Measurements from ENCODE around the gene GJA3. TPM values are rescaled to one million over a fixed set of nuclear protein-coding genes. Genes with fewer than 3 reads are reported as not detected.

GJA3 gene
- total and polyA plus RNA-seq, 2 of the 8 experiments (the other 6 are each of a cell fraction or from before 2014, with no cell fraction given) = 0.12 to 0.60 TPM

- no peak overlapping the region for H2BK12ac ChIP-seq (ENCODE audit: low read depth, low read length)
- H3K36me3 ChIP-seq (ENCODE audit: control insufficient read depth in 2 of 4, insufficient read depth in 4 of 4, low read length in 3 of 4) = no peaks in the 10 kb centered on the region
- H3K56ac ChIP-seq (replicated peaks; ENCODE audit: insufficient read length, low read depth, low read length) = no peak overlapping the region
- DNase-seq (ENCODE audit: low read depth in 1 of 2, low spot score in 2 of 2) (no peak), FAIRE-seq (no peak)
- H2BK120ac ChIP-seq (replicated peaks; ENCODE audit: low read depth, low read length) = no peak overlapping the region
- H3K4me2 ChIP-seq (ENCODE audit: insufficient read depth in 1 of 2, low read depth in 2 of 2, low read length in 2 of 2) = no peak overlapping the region
- H2BK5ac ChIP-seq (ENCODE audit: low read depth, low read length) = no peak overlapping the region
- H2BK15ac ChIP-seq (ENCODE audit: low read length) = no peak overlapping the region
- H3K18ac ChIP-seq (ENCODE audit: extremely low read depth, low read length) = no peak overlapping the region
- H2AK5ac ChIP-seq (ENCODE audit: low read depth, low read length) = no peak overlapping the region
- no peak overlapping the region; the same call in 1 of the 2 replicates for H4K8ac ChIP-seq (ENCODE audit: extremely low read depth, insufficient read depth, low read length)
- no peak overlapping the region for H2BK20ac ChIP-seq (ENCODE audit: low read length)
- no peak overlapping the region for H3K9ac ChIP-seq (replicated peaks in 1 of 4; ENCODE audit: extremely low read depth in 1 of 4, low read depth in 3 of 4, low read length in 3 of 4)
- peak overlapping the region; percentile 66; the same call in 1 of the 2 replicates for H2AFZ ChIP-seq (ENCODE audit: low read length)
- H3K4ac ChIP-seq (replicated peaks; ENCODE audit: insufficient read length, low read depth, low read length) = no peak overlapping the region
- peaks cover 0 to 7% (median 2%) of the 10 kb centered on the region in 4 experiments; a peak in 5 of 7 replicates for H3K27me3 ChIP-seq (replicated peaks in 1 of 4; ENCODE audit: control insufficient read depth in 3 of 4, extremely low read depth in 1 of 4, insufficient read depth in 3 of 4, low read length in 3 of 4)
- CTCF ChIA-PET (ENCODE audit: partially characterized antibody) = interaction anchor here (0.8 to 3.1 kb wide), 4 partner anchors 11 to 55 kb away, joined by 3 to 12 read pairs (median 4); no protein-coding TSS in a partner anchor
- H3K4me3 ChIP-seq (ENCODE audit: extremely low read depth in 1 of 4, insufficient read depth in 2 of 4, low read depth in 3 of 4, low read length in 4 of 4) = no peak overlapping the region
- H3K4me1 ChIP-seq (replicated peaks in 1 of 4; ENCODE audit: control insufficient read depth in 3 of 4, insufficient read depth in 4 of 4, low read length in 3 of 4) = no peaks in the 10 kb centered on the region; a peak in 1 of 7 replicates
- no peak overlapping the region for H3K14ac ChIP-seq (ENCODE audit: insufficient read length)
- H3K23me2 ChIP-seq (ENCODE audit: low read depth, low read length) = no peaks in the 10 kb centered on the region
- no peaks in the 10 kb centered on the region for H4K20me1 ChIP-seq (replicated peaks in 1 of 2; ENCODE audit: control insufficient read depth in 1 of 2, insufficient read depth in 2 of 2, low read length in 2 of 2)
- H3K9me3 ChIP-seq (ENCODE audit: insufficient read depth in 2 of 2, low read depth in 1 of 2, low read length in 1 of 2) = no peaks in the 10 kb centered on the region
- no peak overlapping the region for H4K5ac ChIP-seq (ENCODE audit: insufficient read length, low read depth, low read length)
- 79% methylated on average over 14 of the region's 14 CpGs; no CpG with 5 or more reads in 1 of the 2 experiments for WGBS, 2 experiments (ENCODE audit: extremely low coverage in 1 of 2, insufficient coverage in 1 of 2, insufficient read length in 1 of 2, insufficient replicate concordance in 2 of 2, low coverage in 1 of 2, low lambda C conversion rate in 2 of 2, missing lambda C conversion rate in 1 of 2)
- no peak overlapping the region for H4K91ac ChIP-seq (replicated peaks; ENCODE audit: insufficient read length, low read length)
- no peak overlapping the region for H3K27ac ChIP-seq (ENCODE audit: low read depth, low read length)
- no peaks in the 10 kb centered on the region for H3K79me1 ChIP-seq (ENCODE audit: low read depth, low read length)
- POLR2A ChIA-PET (ENCODE audit: partially characterized antibody) = interaction anchor here (1.1 kb wide), 1 partner anchor 22 kb away, joined by 3 read pairs; no protein-coding TSS in a partner anchor
- no peaks in the 10 kb centered on the region for H3K79me2 ChIP-seq (ENCODE audit: control insufficient read depth in 1 of 2, insufficient read depth in 2 of 2, low read length in 2 of 2)
- H3K23ac ChIP-seq (ENCODE audit: insufficient read length) = no peak overlapping the region
- TF ChIP-seq PHF8 (conservative IDR thresholded peaks at IDR 0.05; ENCODE audit: low read depth, low read length) = no peak
- no peak for TF ChIP-seq TBP (IDR thresholded peaks at IDR 0.05; ENCODE audit: low read depth, low read length)
- TF ChIP-seq SP4 (IDR thresholded peaks at IDR 0.05; ENCODE audit: low read length) = no peak
- no peak for TF ChIP-seq SUZ12 (IDR thresholded peaks at IDR 0.05; ENCODE audit: low read length)
- no peak for TF ChIP-seq FOSL1 (IDR thresholded peaks at IDR 0.05; ENCODE audit: insufficient read depth, low read depth, low read length)
- TF ChIP-seq TAF7 (optimal IDR thresholded peaks at IDR 0.05; ENCODE audit: borderline replicate concordance, low read depth, low read length) = no peak
- TF ChIP-seq EZH2 (IDR thresholded peaks at IDR 0.05; ENCODE audit: low read depth, low read length, severe bottlenecking) = no peak
- TF ChIP-seq POLR2AphosphoS5 (IDR thresholded peaks at IDR 0.05; ENCODE audit: low read depth, low read length) = no peak
- TF ChIP-seq EGR1 (IDR thresholded peaks at IDR 0.05; ENCODE audit: borderline replicate concordance, low read depth, low read length) = no peak
- no peak for TF ChIP-seq CTBP2 (IDR thresholded peaks at IDR 0.05; ENCODE audit: borderline replicate concordance, insufficient read depth, insufficient read length, low read length)
- no peak for TF ChIP-seq HDAC2 (IDR thresholded peaks at IDR 0.05; ENCODE audit: borderline replicate concordance in 1 of 2, low read depth in 2 of 2, low read length in 2 of 2)
- no peak for TF ChIP-seq RBBP5 (IDR thresholded peaks at IDR 0.05; ENCODE audit: borderline replicate concordance, low read depth, low read length)
Measured at GRCh38 chr13:20141238-20142022, 19.4 kb downstream of the GJA3 start.
